Thoracic aorta (tissue), 2 donors: ENCODE results near the gene ELFN1. TPM values are rescaled to one million over a fixed set of nuclear protein-coding genes. Genes with fewer than 3 reads are reported as not detected.

Experiments used
- ATAC-seq: fragments of 150-250 bp; one replicate; pipeline ENCODE4 v1.8.0; 2017; ENCODE audit warnings: low read depth; ENCODE audit not compliant: insufficient number of reproducible peaks, low FRiP score
- DNase-seq: peaks from one replicate; pipeline ENCODE4 v3.0.0-alpha.2; 2020; ENCODE audit warnings: low spot score
- H3K27ac ChIP-seq, 2 donors: fragments of 200-600 bp; sonication (generic); 1 replicate in 1 of 2; 2 replicates in 1 of 2; pipeline ENCODE4 v1.5.1; 2016; ENCODE audit warnings: mild to moderate bottlenecking in 2 of 2, moderate library complexity in 2 of 2
- H3K27me3 ChIP-seq: fragments of 200-600 bp; sonication (generic); replicated peaks from 2 replicates; pipeline ENCODE4 v1.6.0; 2016; ENCODE audit warnings: mild to moderate bottlenecking; ENCODE audit not compliant: insufficient read depth
- H3K36me3 ChIP-seq: fragments of 200-600 bp; sonication (generic); one replicate; pipeline ENCODE4 v1.5.1; 2016
- H3K4me1 ChIP-seq, 2 donors: fragments of 200-600 bp; sonication (generic); 1 replicate in 1 of 2; 2 replicates in 1 of 2; pipeline versions ENCODE4 v1.5.1 to v1.6.0; 2016; ENCODE audit warnings: low read depth in 2 of 2, mild to moderate bottlenecking in 1 of 2; ENCODE audit not compliant: control insufficient read depth in 1 of 2
- H3K4me3 ChIP-seq: fragments of 200-600 bp; sonication (generic); 2 replicates; pipeline ENCODE4 v1.5.1; 2016; ENCODE audit warnings: mild to moderate bottlenecking
- H3K9me3 ChIP-seq: fragments of 200-600 bp; sonication (generic); 2 replicates; pipeline ENCODE4 v1.5.1; 2016
- total RNA-seq, 2 donors: library from RNA; depleted of rRNA; stranded (reverse); fragments of >200 nt; gene quantifications; one replicate each; pipeline versions ENCODE4 v1.1.0 to v1.2.3, GENCODE V29; 2016
- TF ChIP-seq, protein P1 (sequence below): fragments of 200-600 bp; sonication (generic); IDR thresholded peaks from one replicate; pipeline ENCODE4 v1.5.1; 2019; ENCODE audit warnings: antibody characterized with exemption

ELFN1 gene
- total RNA-seq, 2 donors from 2014 or later = 0.81 to 0.85 TPM

DNA sequence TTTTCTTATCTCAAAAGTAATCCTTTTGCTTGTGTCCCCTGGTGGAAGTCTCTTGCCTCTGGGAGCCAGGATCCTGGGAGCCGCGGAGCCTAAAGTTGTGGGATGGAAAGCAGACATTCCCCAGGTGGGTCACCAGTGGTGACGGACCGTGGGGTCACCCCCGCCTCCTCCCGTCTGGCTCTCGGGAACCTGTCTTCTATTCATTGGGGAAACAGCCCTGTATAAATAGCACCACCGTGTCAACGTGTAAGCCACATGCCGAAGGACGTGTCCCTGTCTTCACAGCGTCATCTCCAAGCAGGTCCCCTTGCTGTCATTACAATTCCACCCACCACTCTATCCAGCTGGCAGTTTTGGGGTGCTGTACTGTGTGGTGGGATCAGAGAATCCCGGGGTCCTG lies 87.5 kb downstream of the ELFN1 start:
- Histone ChIP-seq H3K4me1 (no peaks in the 10 kb centered on the region), H3K27ac (no peak overlapping the region), H3K27me3 (no peaks in the 10 kb centered on the region), H3K36me3 (no peaks in the 10 kb centered on the region), H3K9me3 (no peaks in the 10 kb centered on the region), H3K4me3 (no peak overlapping the region)
- TF ChIP-seq, protein P1, sequence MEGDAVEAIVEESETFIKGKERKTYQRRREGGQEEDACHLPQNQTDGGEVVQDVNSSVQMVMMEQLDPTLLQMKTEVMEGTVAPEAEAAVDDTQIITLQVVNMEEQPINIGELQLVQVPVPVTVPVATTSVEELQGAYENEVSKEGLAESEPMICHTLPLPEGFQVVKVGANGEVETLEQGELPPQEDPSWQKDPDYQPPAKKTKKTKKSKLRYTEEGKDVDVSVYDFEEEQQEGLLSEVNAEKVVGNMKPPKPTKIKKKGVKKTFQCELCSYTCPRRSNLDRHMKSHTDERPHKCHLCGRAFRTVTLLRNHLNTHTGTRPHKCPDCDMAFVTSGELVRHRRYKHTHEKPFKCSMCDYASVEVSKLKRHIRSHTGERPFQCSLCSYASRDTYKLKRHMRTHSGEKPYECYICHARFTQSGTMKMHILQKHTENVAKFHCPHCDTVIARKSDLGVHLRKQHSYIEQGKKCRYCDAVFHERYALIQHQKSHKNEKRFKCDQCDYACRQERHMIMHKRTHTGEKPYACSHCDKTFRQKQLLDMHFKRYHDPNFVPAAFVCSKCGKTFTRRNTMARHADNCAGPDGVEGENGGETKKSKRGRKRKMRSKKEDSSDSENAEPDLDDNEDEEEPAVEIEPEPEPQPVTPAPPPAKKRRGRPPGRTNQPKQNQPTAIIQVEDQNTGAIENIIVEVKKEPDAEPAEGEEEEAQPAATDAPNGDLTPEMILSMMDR = no peak
- DNase-seq = no peak
- no peak for ATAC-seq

DNA sequence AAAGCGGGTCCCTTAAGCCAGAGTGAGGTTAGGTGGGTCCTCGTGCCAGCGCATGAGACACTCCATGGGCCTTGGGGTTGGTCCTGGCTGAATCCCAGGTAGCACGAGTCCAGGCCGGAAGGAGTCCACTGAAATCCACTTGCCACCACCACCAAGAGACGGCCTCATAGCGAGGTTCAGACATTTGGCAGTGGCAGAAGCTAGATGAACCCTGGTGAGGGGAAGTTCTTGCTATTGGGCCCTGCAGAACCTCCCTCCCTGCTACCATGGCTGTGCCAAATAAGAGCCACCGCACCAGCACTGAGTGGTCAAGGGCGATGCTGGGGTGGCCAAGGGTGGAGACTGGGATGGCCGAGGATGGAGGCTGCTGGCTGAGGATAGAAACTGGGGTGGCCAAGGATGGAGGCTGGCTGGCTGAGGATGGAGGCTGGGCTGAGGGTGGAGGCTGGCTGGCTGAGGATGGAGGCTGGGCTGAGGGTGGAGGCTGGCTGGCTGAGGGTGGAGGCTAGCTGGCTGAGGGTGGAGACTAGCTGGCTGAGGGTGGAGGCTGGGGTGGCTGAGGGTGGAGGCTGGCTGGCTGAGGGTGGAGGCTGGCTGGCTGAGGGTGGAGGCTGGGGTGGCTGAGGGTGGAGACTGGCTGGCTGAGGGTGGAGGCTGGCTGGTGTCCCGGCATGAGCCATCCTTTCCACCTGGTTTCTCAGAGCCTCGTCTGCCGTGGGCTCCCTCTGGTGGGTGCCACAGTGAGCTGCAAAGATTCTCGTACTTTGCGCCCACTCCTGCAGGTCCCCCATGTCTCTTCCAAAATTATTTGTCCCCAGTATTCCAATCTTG lies 88.2 kb downstream of the ELFN1 start:
- ATAC-seq = no peak
- Histone ChIP-seq H3K4me1 (no peaks in the 10 kb centered on the region), H3K27me3 (no peaks in the 10 kb centered on the region), H3K36me3 (no peaks in the 10 kb centered on the region), H3K9me3 (peaks cover 2% of the 10 kb centered on the region), H3K27ac (no peak overlapping the region), H3K4me3 (no peak overlapping the region)
- DNase-seq = no peak
- TF ChIP-seq, protein P1 = no peak

DNA sequence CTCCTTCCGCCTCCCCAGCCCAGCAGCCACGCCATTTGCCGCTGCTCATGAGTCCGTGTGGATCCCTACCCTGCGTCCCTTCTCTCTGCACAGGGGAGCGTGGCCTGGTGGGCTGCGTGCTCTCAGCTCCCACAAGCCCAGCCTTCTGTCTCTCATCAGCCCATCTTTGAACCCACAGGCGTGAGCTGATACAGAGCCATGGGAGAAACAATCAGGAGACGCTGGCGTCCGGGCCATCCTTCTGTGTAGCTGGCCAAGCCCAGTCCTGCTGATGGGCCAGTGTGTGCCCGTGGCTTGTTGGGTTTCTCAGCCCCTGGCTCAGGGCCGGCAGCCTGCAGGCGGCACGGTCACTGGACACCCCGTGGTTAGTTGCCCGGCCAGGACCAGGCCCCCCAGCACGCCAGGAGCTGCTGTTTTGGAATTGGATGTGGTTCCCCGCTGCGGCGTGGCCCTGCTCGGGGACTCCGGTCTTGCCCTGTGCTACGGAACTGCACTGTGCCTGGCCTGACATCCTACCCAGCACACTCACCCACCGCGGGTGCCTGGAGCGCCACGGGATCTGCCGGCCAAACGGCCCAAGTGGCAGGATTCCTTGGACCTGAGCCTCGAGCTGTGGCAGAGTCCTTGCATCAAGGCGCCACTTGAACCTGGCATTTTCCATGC lies 88.9 kb downstream of the ELFN1 start:
- Histone ChIP-seq H3K27ac (no peak overlapping the region), H3K4me1 (no peaks in the 10 kb centered on the region), H3K9me3 (peaks cover 7% of the 10 kb centered on the region), H3K27me3 (no peaks in the 10 kb centered on the region), H3K36me3 (no peaks in the 10 kb centered on the region), H3K4me3 (no peak overlapping the region)
- DNase-seq = no peak
- TF ChIP-seq, protein P1 = no peak
- ATAC-seq = no peak

DNA sequence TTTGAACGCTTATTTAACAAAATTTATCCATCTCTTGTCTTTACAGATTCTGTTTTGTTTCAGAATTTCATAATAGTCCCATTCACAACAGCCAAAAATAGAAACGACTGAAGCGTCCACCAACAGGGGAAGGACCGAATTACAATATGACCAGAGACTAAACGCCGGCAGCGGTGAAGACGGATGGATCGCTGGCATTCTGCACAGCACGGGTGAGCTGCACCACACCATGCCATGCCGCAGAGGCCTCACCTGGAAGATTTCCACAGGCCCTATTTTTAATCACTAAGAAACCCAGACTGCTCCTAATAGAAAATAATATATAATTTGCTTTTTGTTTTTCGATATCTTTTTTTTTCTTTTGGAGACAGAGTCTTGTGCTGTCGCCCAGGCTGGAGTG lies 91.0 kb downstream of the ELFN1 start:
- Histone ChIP-seq H3K36me3 (no peaks in the 10 kb centered on the region), H3K9me3 (peaks cover 11% of the 10 kb centered on the region), H3K4me3 (no peak overlapping the region), H3K4me1 (no peaks in the 10 kb centered on the region), H3K27ac (no peak overlapping the region), H3K27me3 (no peaks in the 10 kb centered on the region)
- TF ChIP-seq, protein P1 = no peak
- DNase-seq (no peak), ATAC-seq (no peak)

DNA sequence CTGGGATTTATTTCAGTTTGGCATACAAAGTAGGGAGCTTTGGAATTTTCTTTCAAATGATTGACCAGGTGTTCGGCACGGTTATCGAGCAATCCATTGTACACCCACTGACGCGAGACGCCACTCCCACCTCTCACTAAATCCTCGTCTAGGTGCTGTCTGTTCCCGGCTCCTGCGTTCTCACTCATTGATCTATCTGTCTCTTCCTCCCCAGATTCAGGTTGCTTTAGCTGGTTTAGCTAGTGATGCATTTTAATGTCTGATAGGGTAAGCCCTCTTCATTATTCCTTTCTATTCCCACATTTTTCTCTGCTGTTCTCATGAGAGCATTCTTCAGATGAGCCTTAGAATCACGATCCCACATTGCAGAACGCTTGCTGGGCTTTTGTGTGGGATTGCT lies 91.7 kb downstream of the ELFN1 start:
- TF ChIP-seq, protein P1 = no peak
- no peaks in the 10 kb centered on the region for H3K36me3 ChIP-seq

More for the DNA sequence above, 91.7 kb downstream of the ELFN1 start:
- Histone ChIP-seq H3K27ac (no peak overlapping the region), H3K4me1 (no peaks in the 10 kb centered on the region), H3K27me3 (no peaks in the 10 kb centered on the region), H3K9me3 (peaks cover 11% of the 10 kb centered on the region), H3K4me3 (no peak overlapping the region)
- ATAC-seq (no peak), DNase-seq (no peak)
